ENCODE results near the gene SEC24C.

GRCh38 chr10:73810358-73810734, 66.2 kb downstream of the SEC24C start:
- no peak for TF ChIP-seq EZH2 (IDR thresholded peaks at IDR 0.05; ENCODE audit: insufficient read depth, low read length)
- TF ChIP-seq CTCF (IDR thresholded peaks at IDR 0.05; ENCODE audit: insufficient read depth, low read depth, low read length) = no peak

All from astrocyte (in vitro differentiated cells and primary cell).